K562 (cell line): ENCODE data around the gene TTYH2. TPM values are rescaled to one million over a fixed set of nuclear protein-coding genes. Genes with fewer than 3 reads are reported as not detected.

Experiments
- CHD2 ChIP-seq: IDR thresholded peaks from 2 replicates; pipeline ENCODE4 v1.6.1; 2011; ENCODE audit warnings: low read depth, low read length
- DMBX1 ChIP-seq: fragments of 250-450 bp; sonication (Bioruptor Pico); IDR thresholded peaks from 2 replicates; pipeline ENCODE4 v1.8.0; 2022; ENCODE audit warnings: inconsistent platforms, mild to moderate bottlenecking, moderate library complexity, borderline replicate concordance
- ETS2 ChIP-seq: IDR thresholded peaks from 2 replicates; pipeline ENCODE4 v1.6.1; 2016; ENCODE audit warnings: borderline replicate concordance, missing genetic modification characterization, mild to moderate bottlenecking, moderate library complexity, missing compliant biosample characterization; ENCODE audit not compliant: poor library complexity, severe bottlenecking
- HDAC6 ChIP-seq: IDR thresholded peaks from 2 replicates; pipeline ENCODE4 v1.6.1; 2012; ENCODE audit warnings: low read depth, mild to moderate bottlenecking, control low read depth, inconsistent platforms, low read length, moderate library complexity
- HDGF ChIP-seq: fragments of 450-650 bp; IDR thresholded peaks from 2 replicates; pipeline ENCODE4 v1.6.1; 2016
- MBD1 ChIP-seq: fragments of 250-450 bp; sonication (Bioruptor Pico); IDR thresholded peaks from 2 replicates; pipeline ENCODE4 v1.8.0; 2022; ENCODE audit warnings: inconsistent platforms
- MECOM ChIP-seq: fragments of 250-450 bp; sonication (Bioruptor Pico); IDR thresholded peaks from 2 replicates; pipeline ENCODE4 v1.8.0; 2022; ENCODE audit warnings: inconsistent platforms
- MED1 ChIP-seq: sonication (generic); formaldehyde crosslinking; IDR thresholded peaks from 2 replicates; pipeline ENCODE4 v1.8.1; 2023; ENCODE audit warnings: missing genetic modification reagents, borderline replicate concordance
- RAD51 ChIP-seq: fragments of 450-650 bp; IDR thresholded peaks from 2 replicates; pipeline ENCODE4 v1.7.1; 2016; ENCODE audit warnings: low read depth, mild to moderate bottlenecking, borderline replicate concordance
- SIRT6 ChIP-seq: IDR thresholded peaks from one replicate; pipeline ENCODE4 v1.6.1; 2012; ENCODE audit warnings: low read depth, mild to moderate bottlenecking, control low read depth, inconsistent platforms, low read length, moderate library complexity
- SRSF7 ChIP-seq: fragments of 200-400 bp; formaldehyde crosslinking; optimal IDR thresholded peaks from 2 replicates; pipeline ENCODE3; 2017; ENCODE audit warnings: mild to moderate bottlenecking, low read depth, low read length
- TAF1 ChIP-seq: IDR thresholded peaks from 2 replicates; pipeline ENCODE4 v1.6.1; 2011; ENCODE audit warnings: mild to moderate bottlenecking, low read length, moderate library complexity; ENCODE audit not compliant: insufficient read depth, control insufficient read depth, severe bottlenecking; ENCODE audit errors: extremely low read depth
- TCFL5 ChIP-seq: fragments of 250-450 bp; sonication (Bioruptor Pico); conservative IDR thresholded peaks from 2 replicates; pipeline ENCODE4 v1.6.1; 2021; ENCODE audit warnings: mild to moderate bottlenecking, moderate library complexity, matching md5 sums
- ZNF134 ChIP-seq: fragments of 250-450 bp; sonication (Bioruptor Pico); conservative IDR thresholded peaks from 2 replicates; pipeline ENCODE4 v1.4.0; 2020
- ZNF24 ChIP-seq: fragments of 450-650 bp; IDR thresholded peaks from 2 replicates; pipeline ENCODE4 v1.6.1; 2016
- polyA plus RNA-seq, 8 experiments: library from polyadenylated mRNA; depleted of rRNA in 4 of 8; stranded (reverse) in 5 of 8; unstranded in 3 of 8; fragments of >200 nt; fragmentation: Nextera tagmentation in 2 of 8; fragmentation: Illumina TruSeq in 1 of 8; extraction: Ambion mirVana in 2 of 8; extraction: Trizol in 1 of 8; gene quantifications; 2 replicates each; pipeline versions ENCODE4 v1.2.1 to v1.2.3, GENCODE V29; 2011 to 2014; ENCODE audit warnings: inconsistent platforms in 1 of 8, missing spikeins in 1 of 8
- total RNA-seq, 7 experiments: library from RNA; depleted of rRNA in 6 of 7; stranded (reverse); fragments of >200 nt in 6 of 7; fragmentation: Illumina TruSeq in 2 of 7; extraction: Trizol in 2 of 7; gene quantifications; 2 replicates each; pipeline versions ENCODE4 v1.2.1 to v1.2.3, GENCODE V29; 2011 to 2021; ENCODE audit warnings: low replicate concordance in 1 of 7
- TF ChIP-seq, protein P1 (sequence below): fragments of 200-400 bp; formaldehyde crosslinking; IDR thresholded peaks from 2 replicates; pipeline ENCODE4 v1.6.1; 2017; ENCODE audit warnings: mild to moderate bottlenecking, low read depth, low read length, moderate library complexity
- TF ChIP-seq, protein P2 (sequence below): sonication (generic); formaldehyde crosslinking; IDR thresholded peaks from 2 replicates; pipeline ENCODE4 v1.8.0; 2023; ENCODE audit warnings: mild to moderate bottlenecking, missing genetic modification reagents
- TF ChIP-seq, protein P3 (sequence below): fragments of 200-800 bp; sonication (Bioruptor generic); IDR thresholded peaks from 2 replicates; pipeline ENCODE4 v1.6.1; 2017; ENCODE audit warnings: missing genetic modification characterization, missing compliant biosample characterization

Gene TTYH2
- total and polyA plus RNA-seq, 9 of the 15 experiments (the other 6 are each of a cell fraction or from before 2014, with no cell fraction given), result 0.03 to 2.0 (median 0.91) TPM

- TF ChIP-seq, protein P1, sequence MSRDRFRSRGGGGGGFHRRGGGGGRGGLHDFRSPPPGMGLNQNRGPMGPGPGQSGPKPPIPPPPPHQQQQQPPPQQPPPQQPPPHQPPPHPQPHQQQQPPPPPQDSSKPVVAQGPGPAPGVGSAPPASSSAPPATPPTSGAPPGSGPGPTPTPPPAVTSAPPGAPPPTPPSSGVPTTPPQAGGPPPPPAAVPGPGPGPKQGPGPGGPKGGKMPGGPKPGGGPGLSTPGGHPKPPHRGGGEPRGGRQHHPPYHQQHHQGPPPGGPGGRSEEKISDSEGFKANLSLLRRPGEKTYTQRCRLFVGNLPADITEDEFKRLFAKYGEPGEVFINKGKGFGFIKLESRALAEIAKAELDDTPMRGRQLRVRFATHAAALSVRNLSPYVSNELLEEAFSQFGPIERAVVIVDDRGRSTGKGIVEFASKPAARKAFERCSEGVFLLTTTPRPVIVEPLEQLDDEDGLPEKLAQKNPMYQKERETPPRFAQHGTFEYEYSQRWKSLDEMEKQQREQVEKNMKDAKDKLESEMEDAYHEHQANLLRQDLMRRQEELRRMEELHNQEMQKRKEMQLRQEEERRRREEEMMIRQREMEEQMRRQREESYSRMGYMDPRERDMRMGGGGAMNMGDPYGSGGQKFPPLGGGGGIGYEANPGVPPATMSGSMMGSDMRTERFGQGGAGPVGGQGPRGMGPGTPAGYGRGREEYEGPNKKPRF, result no peak
- TF ChIP-seq MED1 (CRISPR knock-in tag), result no peak
- TF ChIP-seq ZNF134 (CRISPR knock-in tag), result no peak
- TF ChIP-seq MECOM, result no peak
- TF ChIP-seq HDAC6, result no peak
- TF ChIP-seq CHD2, result no peak
- 0 out of 2 replicates have a peak, but pooled peaks have one; percentile 17 for TF ChIP-seq RAD51
- no peak for TF ChIP-seq SRSF7
- no peak for TF ChIP-seq HDGF
- no peak for TF ChIP-seq SIRT6
- TF ChIP-seq, protein P2, sequence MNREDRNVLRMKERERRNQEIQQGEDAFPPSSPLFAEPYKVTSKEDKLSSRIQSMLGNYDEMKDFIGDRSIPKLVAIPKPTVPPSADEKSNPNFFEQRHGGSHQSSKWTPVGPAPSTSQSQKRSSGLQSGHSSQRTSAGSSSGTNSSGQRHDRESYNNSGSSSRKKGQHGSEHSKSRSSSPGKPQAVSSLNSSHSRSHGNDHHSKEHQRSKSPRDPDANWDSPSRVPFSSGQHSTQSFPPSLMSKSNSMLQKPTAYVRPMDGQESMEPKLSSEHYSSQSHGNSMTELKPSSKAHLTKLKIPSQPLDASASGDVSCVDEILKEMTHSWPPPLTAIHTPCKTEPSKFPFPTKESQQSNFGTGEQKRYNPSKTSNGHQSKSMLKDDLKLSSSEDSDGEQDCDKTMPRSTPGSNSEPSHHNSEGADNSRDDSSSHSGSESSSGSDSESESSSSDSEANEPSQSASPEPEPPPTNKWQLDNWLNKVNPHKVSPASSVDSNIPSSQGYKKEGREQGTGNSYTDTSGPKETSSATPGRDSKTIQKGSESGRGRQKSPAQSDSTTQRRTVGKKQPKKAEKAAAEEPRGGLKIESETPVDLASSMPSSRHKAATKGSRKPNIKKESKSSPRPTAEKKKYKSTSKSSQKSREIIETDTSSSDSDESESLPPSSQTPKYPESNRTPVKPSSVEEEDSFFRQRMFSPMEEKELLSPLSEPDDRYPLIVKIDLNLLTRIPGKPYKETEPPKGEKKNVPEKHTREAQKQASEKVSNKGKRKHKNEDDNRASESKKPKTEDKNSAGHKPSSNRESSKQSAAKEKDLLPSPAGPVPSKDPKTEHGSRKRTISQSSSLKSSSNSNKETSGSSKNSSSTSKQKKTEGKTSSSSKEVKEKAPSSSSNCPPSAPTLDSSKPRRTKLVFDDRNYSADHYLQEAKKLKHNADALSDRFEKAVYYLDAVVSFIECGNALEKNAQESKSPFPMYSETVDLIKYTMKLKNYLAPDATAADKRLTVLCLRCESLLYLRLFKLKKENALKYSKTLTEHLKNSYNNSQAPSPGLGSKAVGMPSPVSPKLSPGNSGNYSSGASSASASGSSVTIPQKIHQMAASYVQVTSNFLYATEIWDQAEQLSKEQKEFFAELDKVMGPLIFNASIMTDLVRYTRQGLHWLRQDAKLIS (CRISPR knock-in tag), result peak; percentile 96
- peak; percentile 96 for TF ChIP-seq TAF1
- TF ChIP-seq MBD1, result no peak
- TF ChIP-seq, protein P3, sequence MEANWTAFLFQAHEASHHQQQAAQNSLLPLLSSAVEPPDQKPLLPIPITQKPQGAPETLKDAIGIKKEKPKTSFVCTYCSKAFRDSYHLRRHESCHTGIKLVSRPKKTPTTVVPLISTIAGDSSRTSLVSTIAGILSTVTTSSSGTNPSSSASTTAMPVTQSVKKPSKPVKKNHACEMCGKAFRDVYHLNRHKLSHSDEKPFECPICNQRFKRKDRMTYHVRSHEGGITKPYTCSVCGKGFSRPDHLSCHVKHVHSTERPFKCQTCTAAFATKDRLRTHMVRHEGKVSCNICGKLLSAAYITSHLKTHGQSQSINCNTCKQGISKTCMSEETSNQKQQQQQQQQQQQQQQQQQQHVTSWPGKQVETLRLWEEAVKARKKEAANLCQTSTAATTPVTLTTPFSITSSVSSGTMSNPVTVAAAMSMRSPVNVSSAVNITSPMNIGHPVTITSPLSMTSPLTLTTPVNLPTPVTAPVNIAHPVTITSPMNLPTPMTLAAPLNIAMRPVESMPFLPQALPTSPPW, result peak; percentile 79
- TF ChIP-seq ETS2 (tag), result no peak
- no peak for TF ChIP-seq TCFL5 (CRISPR knock-in tag)
- TF ChIP-seq ZNF24, result no peak
- no peak for TF ChIP-seq DMBX1 (CRISPR knock-in tag)
Measured at GRCh38 chr17:74203439-74204240, 9.7 kb upstream of the TTYH2 start, which contains the start of gene RPL38 (continued).
